Muscle layer of duodenum (tissue), 2 donors: ENCODE measurements around the gene GATAD2B.
"Not testable (repeated sequence)": the region's sequence is repeated elsewhere in the genome, so short reads cannot be mapped to it uniquely, and the experiment has no call there.

Experiments used
- H3K27ac ChIP-seq: one replicate; pipeline ENCODE4 v1.7.0; 2013; ENCODE audit warnings: mild to moderate bottlenecking, low read length
- H3K27me3 ChIP-seq: one replicate; pipeline ENCODE4 v1.7.0; 2013; ENCODE audit warnings: low read depth, mild to moderate bottlenecking, control low read depth, low read length
- H3K36me3 ChIP-seq, 2 donors: one replicate each; pipeline ENCODE4 v1.7.0; 2013; ENCODE audit warnings: low read length in 2 of 2, control low read depth in 1 of 2, mild to moderate bottlenecking in 1 of 2; ENCODE audit not compliant: insufficient read depth in 2 of 2, control insufficient read depth in 1 of 2
- H3K4me1 ChIP-seq, 2 donors: one replicate each; pipeline ENCODE4 v1.7.0; 2013; ENCODE audit warnings: low read length in 2 of 2, mild to moderate bottlenecking in 2 of 2, control low read depth in 1 of 2, moderate library complexity in 1 of 2; ENCODE audit not compliant: insufficient read depth in 2 of 2, control insufficient read depth in 1 of 2
- H3K4me3 ChIP-seq, 2 donors: one replicate each; pipeline ENCODE4 v1.7.0; 2013; ENCODE audit warnings: low read length in 2 of 2, low read depth in 1 of 2, mild to moderate bottlenecking in 1 of 2
- H3K9me3 ChIP-seq, 2 donors: one replicate each; pipeline ENCODE4 v1.7.0; 2013; ENCODE audit warnings: low read length in 2 of 2, control low read depth in 1 of 2, mild to moderate bottlenecking in 1 of 2; ENCODE audit not compliant: control insufficient read depth in 1 of 2
- donor health status: healthy.

GATAD2B gene

GRCh38 chr1:153928245-153928644 lies 5.5 kb upstream of the GATAD2B start:
- H3K4me3 ChIP-seq = no peak overlapping the region
- no peaks in the 10 kb centered on the region for H3K9me3 ChIP-seq
- H3K36me3 ChIP-seq = peaks cover 19 to 45% of the 10 kb centered on the region in 2 donors
- peaks cover 6 to 8% of the 10 kb centered on the region in 2 donors for H3K4me1 ChIP-seq
- no peaks in the 10 kb centered on the region for H3K27me3 ChIP-seq
- no peak overlapping the region for H3K27ac ChIP-seq

- Histone ChIP-seq H3K9me3 (no peaks in the 10 kb centered on the region), H3K27me3 (no peaks in the 10 kb centered on the region), H3K36me3 (peaks cover 14 to 30% of the 10 kb centered on the region in 2 donors), H3K4me3 (no peak overlapping the region), H3K4me1 (peaks cover 10% of the 10 kb centered on the region in 2 donors), H3K27ac (no peak overlapping the region)
Measured at GRCh38 chr1:153926405-153926804, 3.6 kb upstream of the GATAD2B start.

DNA sequence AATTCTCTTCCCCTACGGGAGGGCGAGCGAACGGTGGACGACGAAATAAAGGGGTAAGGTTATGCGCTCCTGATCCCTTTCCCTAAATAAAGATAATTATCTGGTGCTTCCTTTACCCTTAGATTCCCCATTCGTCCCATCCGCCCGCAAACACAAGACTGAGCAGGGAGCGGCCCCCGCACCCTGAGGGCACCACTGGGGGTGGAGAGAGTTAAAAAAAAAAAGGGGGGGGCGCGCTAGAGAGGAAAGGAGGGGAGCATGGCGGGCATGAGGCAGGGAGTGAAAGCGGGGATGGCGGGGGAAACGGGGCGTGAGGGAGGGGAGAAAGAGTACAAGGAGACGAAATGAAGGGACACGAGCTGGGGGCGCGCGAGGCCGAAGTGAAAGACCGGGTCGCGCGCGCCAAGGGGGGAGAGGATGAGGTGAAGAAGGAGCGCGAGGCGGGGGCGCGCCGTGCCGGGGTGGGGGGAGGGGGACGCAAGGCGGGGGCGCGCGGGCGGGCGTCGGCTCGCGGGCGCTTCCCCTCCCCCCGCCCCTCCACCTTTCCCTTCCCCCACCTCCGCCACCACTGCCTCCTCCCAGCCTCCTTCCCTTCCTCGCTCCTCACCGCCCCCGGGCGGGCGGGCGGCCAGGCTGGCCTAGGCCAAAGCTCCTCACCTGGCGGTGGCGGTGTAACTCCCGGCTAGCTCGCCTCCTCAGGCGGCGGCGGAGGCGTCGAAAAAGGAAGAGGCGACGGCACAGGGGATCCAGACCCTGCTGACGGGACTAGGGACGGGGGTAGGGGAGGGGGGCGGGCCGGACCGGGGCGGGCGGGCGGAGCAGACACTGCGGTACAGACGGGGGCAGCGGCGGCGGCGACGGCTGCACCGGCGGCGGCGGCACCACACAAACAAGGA lies 448 bp downstream of the GATAD2B start:
- Histone ChIP-seq H3K27ac (peak overlapping the region; percentile 54), H3K4me1 (peaks cover 18 to 24% of the 10 kb centered on the region in 2 donors), H3K36me3 (no peaks in the 10 kb centered on the region), H3K27me3 (no peaks in the 10 kb centered on the region), H3K4me3 (peak overlapping the region; percentile 76 to 91), H3K9me3 (no peaks in the 10 kb centered on the region)

GRCh38 chr1:153921803-153922075 lies 1.0 kb downstream of the GATAD2B start:
- peak overlapping the region; percentile 54 for H3K27ac ChIP-seq
- H3K36me3 ChIP-seq = no peaks in the 10 kb centered on the region
- no peaks in the 10 kb centered on the region for H3K9me3 ChIP-seq
- H3K4me3 ChIP-seq = peak overlapping the region; percentile 76 to 91
- peaks cover 18 to 24% of the 10 kb centered on the region in 2 donors for H3K4me1 ChIP-seq
- H3K27me3 ChIP-seq = no peaks in the 10 kb centered on the region

- H3K4me3 ChIP-seq = peak overlapping the region; percentile 76 to 91
- H3K27me3 ChIP-seq = no peaks in the 10 kb centered on the region
- H3K4me1 ChIP-seq = peaks cover 18 to 24% of the 10 kb centered on the region in 2 donors
- no peaks in the 10 kb centered on the region for H3K9me3 ChIP-seq
- H3K27ac ChIP-seq = peak overlapping the region; percentile 54
- no peaks in the 10 kb centered on the region for H3K36me3 ChIP-seq
Measured at GRCh38 chr1:153921080-153921802, 1.5 kb downstream of the GATAD2B start.

DNA sequence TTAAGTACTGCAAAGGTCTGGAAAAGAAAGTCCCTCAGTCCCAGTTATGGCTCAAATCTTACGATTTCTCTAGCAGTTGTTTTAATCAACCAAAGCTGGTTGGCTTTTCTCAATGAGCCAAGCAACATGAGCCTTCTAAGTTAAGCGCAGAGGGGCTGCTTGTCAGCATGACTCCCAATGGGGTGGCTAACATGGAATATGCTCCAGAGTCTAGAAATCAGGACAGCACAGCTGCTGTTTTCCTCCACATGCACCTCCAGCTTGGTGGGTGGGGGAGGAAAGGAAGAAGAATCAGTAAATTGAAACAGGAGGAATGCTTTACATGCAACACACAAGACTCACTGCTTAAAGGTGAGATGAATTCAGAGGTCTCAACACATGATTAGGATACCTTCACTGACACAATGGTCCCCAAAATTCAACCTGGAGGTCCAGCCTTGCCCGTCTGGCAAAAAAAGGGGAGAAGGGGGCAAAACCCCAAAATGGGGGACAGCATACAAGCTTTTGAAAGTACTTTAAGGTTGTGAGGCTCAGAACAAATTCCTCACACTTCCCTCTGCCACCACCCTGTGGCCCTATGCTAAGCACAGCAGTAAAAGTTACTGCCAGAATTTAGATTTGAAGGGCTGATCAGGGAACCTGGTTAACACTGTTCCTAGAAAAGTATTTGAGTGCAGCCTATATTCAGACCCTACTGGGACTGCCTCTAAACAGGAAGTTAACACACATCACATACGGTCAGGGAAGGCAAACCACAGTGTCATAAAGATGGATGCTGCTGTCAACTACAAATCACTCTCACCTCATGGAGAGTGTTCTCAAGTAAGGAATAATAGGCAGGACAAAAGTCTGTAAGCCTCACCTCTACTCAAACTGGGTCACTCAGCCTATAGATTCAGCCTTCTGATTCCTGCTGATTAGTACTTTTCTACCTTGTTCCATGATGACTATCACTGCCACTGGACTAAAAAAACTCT lies 2.6 kb downstream of the GATAD2B start:
- Histone ChIP-seq H3K4me3 (peak overlapping the region in 1 of 2 donors; percentile 91), H3K36me3 (no peaks in the 10 kb centered on the region), H3K9me3 (no peaks in the 10 kb centered on the region), H3K27me3 (no peaks in the 10 kb centered on the region), H3K27ac (no peak overlapping the region), H3K4me1 (peaks cover 18 to 27% of the 10 kb centered on the region in 2 donors)

DNA sequence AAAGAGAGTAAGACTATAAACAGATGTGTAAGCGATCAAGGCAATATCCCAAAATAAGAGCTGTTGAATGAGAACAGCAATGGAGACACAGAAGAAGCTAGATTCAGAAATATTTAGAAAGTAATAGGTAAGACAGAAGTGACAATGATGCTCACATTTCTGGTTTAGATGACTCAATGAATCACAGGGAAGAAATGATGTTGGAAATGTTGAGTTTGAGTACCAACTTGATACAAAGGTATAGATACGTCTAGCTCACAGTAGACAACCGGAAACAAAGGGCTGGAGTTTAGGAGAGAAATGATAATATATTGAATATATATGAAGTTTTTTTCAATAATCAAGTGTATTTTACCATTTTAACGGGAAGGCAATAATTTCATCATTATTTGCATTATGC lies 6.5 kb downstream of the GATAD2B start:
- no peak overlapping the region for H3K27ac ChIP-seq
- no peaks in the 10 kb centered on the region for H3K27me3 ChIP-seq
- no peak overlapping the region for H3K4me3 ChIP-seq
- H3K9me3 ChIP-seq = no peaks in the 10 kb centered on the region
- peaks cover 6 to 22% of the 10 kb centered on the region in 2 donors for H3K4me1 ChIP-seq
- H3K36me3 ChIP-seq = peaks cover 0 to 4% of the 10 kb centered on the region in 2 donors

GRCh38 chr1:153912349-153912748 lies 10.4 kb downstream of the GATAD2B start:
- Histone ChIP-seq H3K4me3 (no peak overlapping the region), H3K4me1 (peaks cover 0 to 5% of the 10 kb centered on the region in 2 donors), H3K27ac (no peak overlapping the region), H3K27me3 (no peaks in the 10 kb centered on the region), H3K9me3 (no peaks in the 10 kb centered on the region), H3K36me3 (peaks cover 0 to 4% of the 10 kb centered on the region in 2 donors)

- not testable (repeated sequence) for H3K27me3 ChIP-seq, H3K9me3 ChIP-seq, H3K27ac ChIP-seq, H3K36me3 ChIP-seq, H3K4me1 ChIP-seq, H3K4me3 ChIP-seq
Measured at GRCh38 chr1:153910560-153910959, 12.2 kb downstream of the GATAD2B start.

DNA sequence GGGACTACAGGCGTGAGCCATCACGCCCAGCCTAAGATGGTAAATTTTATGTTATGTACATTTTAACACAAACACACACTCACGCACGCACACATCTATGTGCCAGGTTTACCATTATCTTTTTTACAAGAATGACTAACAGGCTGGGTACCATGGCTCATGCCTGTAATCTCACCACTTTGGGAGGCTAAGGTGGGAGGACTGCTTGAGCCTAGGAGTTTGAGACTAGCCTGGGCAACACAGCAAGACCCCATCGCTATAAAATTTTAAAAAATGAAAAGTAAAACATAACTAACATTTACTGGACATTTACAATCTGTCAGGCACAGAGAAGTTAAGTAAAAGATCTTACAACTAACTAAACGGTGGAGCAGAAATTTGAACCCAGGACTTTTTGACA lies 14.7 kb downstream of the GATAD2B start:
- Histone ChIP-seq H3K27ac (no peak overlapping the region), H3K4me1 (no peaks in the 10 kb centered on the region), H3K4me3 (no peak overlapping the region), H3K27me3 (no peaks in the 10 kb centered on the region), H3K9me3 (no peaks in the 10 kb centered on the region), H3K36me3 (peaks cover 0 to under 1% of the 10 kb centered on the region in 2 donors)

- Histone ChIP-seq H3K27me3 (no peaks in the 10 kb centered on the region), H3K27ac (no peak overlapping the region), H3K9me3 (no peaks in the 10 kb centered on the region), H3K4me3 (no peak overlapping the region), H3K4me1 (no peaks in the 10 kb centered on the region), H3K36me3 (no peaks in the 10 kb centered on the region)
Measured at GRCh38 chr1:153907134-153907533, 15.6 kb downstream of the GATAD2B start.
